GM10266 (cell line): ENCODE measurements around the gene ARID1B.

Source experiments
- DNase-seq: peaks from one replicate; pipeline ENCODE4 v3.0.0; 2012; ENCODE audit errors: extremely low spot score
- TF ChIP-seq, protein P1 (sequence below): IDR thresholded peaks from 2 replicates; pipeline ENCODE4 v1.5.1; 2012; ENCODE audit warnings: mild to moderate bottlenecking, low read depth; ENCODE audit not compliant: control insufficient read depth, insufficient read depth; ENCODE audit errors: missing control alignments

The ARID1B gene

GRCh38 chr6:156741287-156742073 lies 35.7 kb upstream of the ARID1B start:
- TF ChIP-seq, protein P1, sequence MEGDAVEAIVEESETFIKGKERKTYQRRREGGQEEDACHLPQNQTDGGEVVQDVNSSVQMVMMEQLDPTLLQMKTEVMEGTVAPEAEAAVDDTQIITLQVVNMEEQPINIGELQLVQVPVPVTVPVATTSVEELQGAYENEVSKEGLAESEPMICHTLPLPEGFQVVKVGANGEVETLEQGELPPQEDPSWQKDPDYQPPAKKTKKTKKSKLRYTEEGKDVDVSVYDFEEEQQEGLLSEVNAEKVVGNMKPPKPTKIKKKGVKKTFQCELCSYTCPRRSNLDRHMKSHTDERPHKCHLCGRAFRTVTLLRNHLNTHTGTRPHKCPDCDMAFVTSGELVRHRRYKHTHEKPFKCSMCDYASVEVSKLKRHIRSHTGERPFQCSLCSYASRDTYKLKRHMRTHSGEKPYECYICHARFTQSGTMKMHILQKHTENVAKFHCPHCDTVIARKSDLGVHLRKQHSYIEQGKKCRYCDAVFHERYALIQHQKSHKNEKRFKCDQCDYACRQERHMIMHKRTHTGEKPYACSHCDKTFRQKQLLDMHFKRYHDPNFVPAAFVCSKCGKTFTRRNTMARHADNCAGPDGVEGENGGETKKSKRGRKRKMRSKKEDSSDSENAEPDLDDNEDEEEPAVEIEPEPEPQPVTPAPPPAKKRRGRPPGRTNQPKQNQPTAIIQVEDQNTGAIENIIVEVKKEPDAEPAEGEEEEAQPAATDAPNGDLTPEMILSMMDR, result no peak
- no peak for DNase-seq

DNA sequence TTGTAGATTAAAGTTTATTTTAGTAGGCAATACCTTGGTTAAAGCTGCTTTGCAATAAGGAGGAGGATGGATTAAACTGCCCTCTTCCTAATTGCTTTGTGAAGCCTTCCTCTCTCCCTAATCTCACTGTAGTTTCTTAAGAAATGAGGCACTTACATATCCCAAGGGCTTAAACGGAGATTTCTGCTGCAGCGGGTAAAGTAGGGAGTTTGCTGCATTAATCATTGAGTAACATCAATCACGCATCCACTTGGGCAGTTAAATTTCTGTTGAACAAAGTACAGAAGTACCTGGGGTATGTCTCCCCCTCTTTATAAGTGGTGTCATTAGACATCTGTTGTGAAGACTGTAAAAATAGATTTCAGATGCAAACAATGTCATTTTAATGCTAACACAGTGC lies 29.5 kb upstream of the ARID1B start:
- DNase-seq, result no peak

GRCh38 chr6:156748504-156748903 lies 28.7 kb upstream of the ARID1B start:
- TF ChIP-seq, protein P1, result no peak
- DNase-seq, result no peak

More for the DNA sequence above, 29.5 kb upstream of the ARID1B start:
- TF ChIP-seq, protein P1, result no peak

DNA sequence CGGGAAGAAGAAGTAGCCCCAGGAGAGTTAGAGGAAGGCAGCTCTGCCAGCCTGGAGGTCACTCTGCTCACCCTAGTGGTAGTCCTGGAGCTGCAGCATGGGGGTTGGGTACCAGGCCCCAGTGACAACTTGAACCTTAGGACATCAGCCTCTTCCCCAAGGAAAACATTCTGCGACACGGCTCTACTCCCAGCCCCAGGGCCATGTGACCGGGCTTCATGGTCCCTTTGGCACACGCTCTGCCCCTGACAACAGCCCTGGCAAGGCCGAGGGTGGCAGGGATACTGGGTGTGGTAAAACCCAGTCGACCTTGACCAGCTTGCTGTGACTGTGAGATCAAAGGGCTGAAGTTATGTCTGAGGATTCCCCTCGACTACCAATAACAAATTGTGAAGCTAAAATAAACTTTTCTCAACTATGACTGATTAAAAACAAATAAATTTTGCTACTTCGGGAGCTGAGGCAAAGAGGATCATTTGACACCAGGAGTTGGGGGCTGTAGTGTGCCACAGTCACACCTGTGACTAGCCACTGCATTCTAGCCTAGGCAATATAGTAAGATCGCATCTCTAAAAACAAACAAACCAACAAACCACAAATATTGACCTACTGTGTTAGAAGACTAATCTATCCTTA lies 24.4 kb upstream of the ARID1B start:
- TF ChIP-seq, protein P1, result peak; percentile 30

GRCh38 chr6:156756630-156757610 lies 20.3 kb upstream of the ARID1B start:
- DNase-seq, result no peak
- TF ChIP-seq, protein P1, result no peak

More for the DNA sequence above, 24.4 kb upstream of the ARID1B start:
- peak; percentile 32 for DNase-seq

- DNase-seq, result no peak
- TF ChIP-seq, protein P1, result no peak
Observed at GRCh38 chr6:156757849-156758248, 19.3 kb upstream of the ARID1B start.
